ENCODE data around the gene MED13L. TPM values are rescaled to one million over a fixed set of nuclear protein-coding genes. Genes with fewer than 3 reads are reported as not detected.

MED13L gene
- total and polyA plus RNA-seq, 4 donors, result 7.9 to 94.0 (median 37.7) TPM

- H3K4me3 ChIP-seq (ENCODE audit: low read depth in 1 of 3, low read length in 3 of 3), result no peak overlapping the region
- H3K27me3 ChIP-seq (ENCODE audit: control insufficient read depth in 4 of 4, insufficient read depth in 4 of 4, low read length in 3 of 4), result no peaks in the 10 kb centered on the region
- TF ChIP-seq ATF3 (IDR thresholded peaks at IDR 0.05) (no peak), YY1 (IDR thresholded peaks at IDR 0.05) (no peak), EGR1 (IDR thresholded peaks at IDR 0.05; ENCODE audit: low read depth in 2 of 2) (no peak), JUND (IDR thresholded peaks at IDR 0.05) (no peak), HNF4A (conservative IDR thresholded peaks at IDR 0.05) (no peak)
- no peak overlapping the region for H3K27ac ChIP-seq (ENCODE audit: low read depth in 1 of 2, low read length in 2 of 2)
- H3K4me1 ChIP-seq (ENCODE audit: control insufficient read depth in 4 of 4, insufficient read depth in 4 of 4, low read length in 3 of 4), result peaks cover 3 to 45% (median 21%) of the 10 kb centered on the region in 4 donors
- DNase-seq (ENCODE audit: low spot score), result no peak
- H3K36me3 ChIP-seq (ENCODE audit: control insufficient read depth in 4 of 4, insufficient read depth in 3 of 4, low read depth in 1 of 4, low read length in 3 of 4), result no peaks in the 10 kb centered on the region
- WGBS, result 95% methylated on average over 2 of the region's 2 CpGs
- H3K9ac ChIP-seq (ENCODE audit: low read depth in 1 of 2, low read length in 2 of 2), result no peak overlapping the region
- no peaks in the 10 kb centered on the region for H3K9me3 ChIP-seq (ENCODE audit: control insufficient read depth in 4 of 4, low read length in 3 of 4)
Observed at GRCh38 chr12:116262741-116263140, 14.8 kb downstream of the MED13L start.

DNA sequence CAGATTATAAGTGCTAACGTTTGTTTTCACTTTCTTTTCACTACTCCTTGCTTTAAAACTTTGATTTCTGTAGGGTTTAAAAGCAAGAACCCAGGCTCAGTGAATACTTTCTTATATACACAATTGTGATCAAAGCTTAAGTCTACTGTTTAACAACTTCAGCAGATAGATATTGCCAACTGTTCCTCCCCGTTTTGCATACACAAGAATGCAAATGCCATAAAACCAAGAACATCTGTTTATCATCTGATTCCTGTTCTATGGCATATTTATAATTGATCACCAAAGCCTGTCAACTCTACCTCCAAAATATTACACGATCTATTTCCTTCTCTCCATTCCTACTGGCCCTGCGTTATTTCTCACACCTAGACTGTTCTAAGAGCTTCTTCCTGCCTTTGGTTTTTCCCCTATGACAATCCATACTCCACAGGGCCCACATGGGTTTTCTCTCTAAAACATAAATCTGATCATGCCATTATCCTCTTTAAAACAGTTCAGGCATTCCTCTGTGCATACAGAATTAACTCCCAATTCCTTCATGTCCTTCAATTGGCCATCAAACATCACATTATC is 15.9 kb downstream of the MED13L start:
- H3K4me1 ChIP-seq (ENCODE audit: control insufficient read depth in 4 of 4, insufficient read depth in 4 of 4, low read length in 3 of 4), result peaks cover 5 to 34% (median 14%) of the 10 kb centered on the region in 4 donors
- DNase-seq (ENCODE audit: low spot score), result no peak
- H3K36me3 ChIP-seq (ENCODE audit: control insufficient read depth in 4 of 4, insufficient read depth in 3 of 4, low read depth in 1 of 4, low read length in 3 of 4), result no peaks in the 10 kb centered on the region
- no peak overlapping the region for H3K9ac ChIP-seq (ENCODE audit: low read depth in 1 of 2, low read length in 2 of 2)
- TF ChIP-seq, protein P1, sequence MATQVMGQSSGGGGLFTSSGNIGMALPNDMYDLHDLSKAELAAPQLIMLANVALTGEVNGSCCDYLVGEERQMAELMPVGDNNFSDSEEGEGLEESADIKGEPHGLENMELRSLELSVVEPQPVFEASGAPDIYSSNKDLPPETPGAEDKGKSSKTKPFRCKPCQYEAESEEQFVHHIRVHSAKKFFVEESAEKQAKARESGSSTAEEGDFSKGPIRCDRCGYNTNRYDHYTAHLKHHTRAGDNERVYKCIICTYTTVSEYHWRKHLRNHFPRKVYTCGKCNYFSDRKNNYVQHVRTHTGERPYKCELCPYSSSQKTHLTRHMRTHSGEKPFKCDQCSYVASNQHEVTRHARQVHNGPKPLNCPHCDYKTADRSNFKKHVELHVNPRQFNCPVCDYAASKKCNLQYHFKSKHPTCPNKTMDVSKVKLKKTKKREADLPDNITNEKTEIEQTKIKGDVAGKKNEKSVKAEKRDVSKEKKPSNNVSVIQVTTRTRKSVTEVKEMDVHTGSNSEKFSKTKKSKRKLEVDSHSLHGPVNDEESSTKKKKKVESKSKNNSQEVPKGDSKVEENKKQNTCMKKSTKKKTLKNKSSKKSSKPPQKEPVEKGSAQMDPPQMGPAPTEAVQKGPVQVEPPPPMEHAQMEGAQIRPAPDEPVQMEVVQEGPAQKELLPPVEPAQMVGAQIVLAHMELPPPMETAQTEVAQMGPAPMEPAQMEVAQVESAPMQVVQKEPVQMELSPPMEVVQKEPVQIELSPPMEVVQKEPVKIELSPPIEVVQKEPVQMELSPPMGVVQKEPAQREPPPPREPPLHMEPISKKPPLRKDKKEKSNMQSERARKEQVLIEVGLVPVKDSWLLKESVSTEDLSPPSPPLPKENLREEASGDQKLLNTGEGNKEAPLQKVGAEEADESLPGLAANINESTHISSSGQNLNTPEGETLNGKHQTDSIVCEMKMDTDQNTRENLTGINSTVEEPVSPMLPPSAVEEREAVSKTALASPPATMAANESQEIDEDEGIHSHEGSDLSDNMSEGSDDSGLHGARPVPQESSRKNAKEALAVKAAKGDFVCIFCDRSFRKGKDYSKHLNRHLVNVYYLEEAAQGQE (IDR thresholded peaks at IDR 0.05), result no peak
- TF ChIP-seq, protein P2, sequence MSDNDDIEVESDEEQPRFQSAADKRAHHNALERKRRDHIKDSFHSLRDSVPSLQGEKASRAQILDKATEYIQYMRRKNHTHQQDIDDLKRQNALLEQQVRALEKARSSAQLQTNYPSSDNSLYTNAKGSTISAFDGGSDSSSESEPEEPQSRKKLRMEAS (IDR thresholded peaks at IDR 0.05), result no peak
- TF ChIP-seq HNF4G (IDR thresholded peaks at IDR 0.05) (no peak), RAD21 (IDR thresholded peaks at IDR 0.05) (no peak), FOXA2 (IDR thresholded peaks at IDR 0.05) (no peak), NR2F2 (IDR thresholded peaks at IDR 0.05) (no peak), SP1 (IDR thresholded peaks at IDR 0.05) (no peak), TAF1 (conservative IDR thresholded peaks at IDR 0.05) (no peak), HNF4A (conservative IDR thresholded peaks at IDR 0.05) (no peak), RXRA (IDR thresholded peaks at IDR 0.05) (no peak), FOXA1 (IDR thresholded peaks at IDR 0.05) (no peak), JUND (IDR thresholded peaks at IDR 0.05) (no peak), ATF3 (IDR thresholded peaks at IDR 0.05) (no peak), YY1 (IDR thresholded peaks at IDR 0.05) (no peak), GABPA (IDR thresholded peaks at IDR 0.05 in 1 of 2, conservative IDR thresholded peaks at IDR 0.05 in 1 of 2) (no peak), EGR1 (IDR thresholded peaks at IDR 0.05; ENCODE audit: low read depth in 2 of 2) (no peak)
- TF ChIP-seq, protein P3, sequence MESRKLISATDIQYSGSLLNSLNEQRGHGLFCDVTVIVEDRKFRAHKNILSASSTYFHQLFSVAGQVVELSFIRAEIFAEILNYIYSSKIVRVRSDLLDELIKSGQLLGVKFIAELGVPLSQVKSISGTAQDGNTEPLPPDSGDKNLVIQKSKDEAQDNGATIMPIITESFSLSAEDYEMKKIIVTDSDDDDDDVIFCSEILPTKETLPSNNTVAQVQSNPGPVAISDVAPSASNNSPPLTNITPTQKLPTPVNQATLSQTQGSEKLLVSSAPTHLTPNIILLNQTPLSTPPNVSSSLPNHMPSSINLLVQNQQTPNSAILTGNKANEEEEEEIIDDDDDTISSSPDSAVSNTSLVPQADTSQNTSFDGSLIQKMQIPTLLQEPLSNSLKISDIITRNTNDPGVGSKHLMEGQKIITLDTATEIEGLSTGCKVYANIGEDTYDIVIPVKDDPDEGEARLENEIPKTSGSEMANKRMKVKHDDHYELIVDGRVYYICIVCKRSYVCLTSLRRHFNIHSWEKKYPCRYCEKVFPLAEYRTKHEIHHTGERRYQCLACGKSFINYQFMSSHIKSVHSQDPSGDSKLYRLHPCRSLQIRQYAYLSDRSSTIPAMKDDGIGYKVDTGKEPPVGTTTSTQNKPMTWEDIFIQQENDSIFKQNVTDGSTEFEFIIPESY (IDR thresholded peaks at IDR 0.05), result no peak
- no peak overlapping the region for H3K4me3 ChIP-seq (ENCODE audit: low read depth in 1 of 3, low read length in 3 of 3)
- no peaks in the 10 kb centered on the region for H3K9me3 ChIP-seq (ENCODE audit: control insufficient read depth in 4 of 4, low read length in 3 of 4)
- WGBS, result 51% methylated on average over 4 of the region's 4 CpGs
- no peak overlapping the region for H3K27ac ChIP-seq (ENCODE audit: low read depth in 1 of 2, low read length in 2 of 2)
- no peaks in the 10 kb centered on the region for H3K27me3 ChIP-seq (ENCODE audit: control insufficient read depth in 4 of 4, insufficient read depth in 4 of 4, low read length in 3 of 4)
